Upper lobe of left lung (tissue), 6 donors: ENCODE data around the gene CACNB4. TPM values are rescaled to one million over a fixed set of nuclear protein-coding genes. Genes with fewer than 3 reads are reported as not detected.

Experiments
- ATAC-seq, 2 donors: fragments of 200-7000 bp; cut with Tn5 transposase; one replicate each; pipeline ENCODE4 v1.9.1; 2022; ENCODE audit warnings: mild to moderate bottlenecking in 2 of 2, moderate library complexity in 2 of 2; ENCODE audit not compliant: low FRiP score in 2 of 2
- DNase-seq, 2 donors: peaks; one replicate each; pipeline ENCODE4 v3.0.0-alpha.2; 2019 to 2020
- H3K27ac ChIP-seq, 4 donors: fragments of 200-600 bp; sonication (generic); one replicate each; pipeline ENCODE4 v1.5.1; 2016 to 2019
- H3K27me3 ChIP-seq, 4 donors: fragments of 200-600 bp; sonication (generic); one replicate each; pipeline ENCODE4 v1.5.1; 2017 to 2019
- H3K36me3 ChIP-seq, 4 donors: fragments of 200-600 bp; sonication (generic); one replicate each; pipeline ENCODE4 v1.5.1; 2016 to 2019
- H3K4me1 ChIP-seq, 4 donors: fragments of 200-600 bp; sonication (generic); one replicate each; pipeline ENCODE4 v1.5.1; 2018 to 2019
- H3K4me3 ChIP-seq, 4 donors: fragments of 200-600 bp; sonication (generic); one replicate each; pipeline ENCODE4 v1.5.1; 2017 to 2019; ENCODE audit warnings: mild to moderate bottlenecking in 2 of 4, moderate library complexity in 1 of 4
- H3K9me3 ChIP-seq, 4 donors: fragments of 200-600 bp; sonication (generic); one replicate each; pipeline ENCODE4 v1.5.1; 2018 to 2019
- EP300 ChIP-seq, 4 donors: sonication (generic); formaldehyde crosslinking; IDR thresholded peaks; one replicate each; pipeline ENCODE4 v1.5.1; 2017; ENCODE audit warnings: antibody characterized with exemption in 4 of 4, control low read depth in 2 of 4
- POLR2A ChIP-seq, 4 donors: fragments of 450-650 bp; IDR thresholded peaks; one replicate each; pipeline ENCODE4 v1.5.1; 2016 to 2017; ENCODE audit warnings: antibody characterized with exemption in 4 of 4, mild to moderate bottlenecking in 2 of 4
- POLR2AphosphoS5 ChIP-seq, 2 donors: sonication (generic); formaldehyde crosslinking; IDR thresholded peaks; one replicate each; pipeline ENCODE4 v1.5.1; 2017; ENCODE audit warnings: antibody characterized with exemption in 2 of 2
- WGBS, 2 donors: methylation state at CpG; one replicate each; pipeline ENCODE4 v1.1.5; 2017 to 2018; 5-methylcytosine and 5-hydroxymethylcytosine counted together
- total RNA-seq, 6 donors: library from RNA; depleted of rRNA in 4 of 6; stranded (reverse); fragments of >200 nt in 4 of 6; gene quantifications; one replicate each; pipeline versions ENCODE4 v1.1.0 to v1.2.1, GENCODE V29; 2016 to 2021
- TF ChIP-seq, protein P1 (sequence below), 6 experiments: fragments of 450-650 bp in 4 of 6; fragments of 200-600 bp in 2 of 6; sonication (generic) in 2 of 6; IDR thresholded peaks; one replicate each; pipeline ENCODE4 v1.5.1; 2016 to 2019; ENCODE audit warnings: antibody characterized with exemption in 6 of 6
- donor health status: DM: no; HTN: no; CAD: no; lungs with moderate emphysema.
- donor health status: DM: no; HTN: yes; CAD: no; lungs with severe emphysema.

The CACNB4 gene
- total RNA-seq, 6 donors from 2014 or later = 7.7 to 21.0 (median 12.8) TPM

DNA sequence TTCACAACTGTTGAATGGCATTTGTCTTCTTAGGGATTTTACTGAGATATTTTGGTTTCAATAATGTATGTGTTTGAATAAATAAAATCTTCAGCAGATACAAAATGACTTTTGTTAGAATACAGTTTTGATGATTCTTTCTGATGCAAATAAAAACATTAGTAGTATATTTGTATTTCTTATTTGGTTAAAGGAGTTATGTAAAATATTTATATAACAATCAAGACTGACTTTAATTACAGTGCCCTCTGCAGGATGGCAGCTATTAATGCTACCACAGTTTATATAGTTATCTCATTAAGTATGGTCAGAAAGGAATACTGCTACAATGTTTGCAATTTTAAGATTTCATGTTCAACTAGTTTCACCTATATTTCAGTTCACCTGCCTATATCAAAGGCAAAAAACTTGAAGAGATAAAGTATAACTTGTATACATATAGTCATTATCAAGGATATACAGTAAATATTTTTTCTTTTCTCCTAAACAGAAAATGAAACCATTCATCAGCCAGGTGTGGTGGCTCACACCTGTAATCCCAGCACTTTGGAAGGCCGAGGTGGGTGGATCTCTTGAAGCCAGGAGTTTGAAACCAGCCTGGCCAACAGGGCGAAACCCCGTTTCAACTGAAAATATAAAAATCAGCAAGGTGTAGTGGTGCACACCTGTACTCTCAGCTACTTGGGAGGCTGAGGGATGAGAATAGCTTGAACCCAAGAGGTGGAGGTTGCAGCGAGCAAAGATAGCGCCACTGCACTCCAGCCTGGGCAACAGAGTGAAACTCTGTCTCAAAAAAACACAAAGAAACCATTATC, 290.4 kb downstream of the CACNB4 start:
- Histone ChIP-seq H3K27me3 (no peaks in the 10 kb centered on the region), H3K4me1 (peaks cover 0 to 10% (median 5%) of the 10 kb centered on the region in 4 donors), H3K9me3 (no peaks in the 10 kb centered on the region), H3K27ac (no peak overlapping the region), H3K4me3 (no peak overlapping the region), H3K36me3 (peaks cover 4 to 61% (median 19%) of the 10 kb centered on the region in 4 donors)
- no peak for DNase-seq
- no peak for ATAC-seq
- WGBS, 2 donors = 92 to 93% methylated on average over 5 of the region's 5 CpGs
- TF ChIP-seq POLR2A (IDR thresholded peaks at IDR 0.05) (no peak), EP300 (IDR thresholded peaks at IDR 0.05) (no peak), POLR2AphosphoS5 (IDR thresholded peaks at IDR 0.05) (no peak)
- TF ChIP-seq, protein P1, sequence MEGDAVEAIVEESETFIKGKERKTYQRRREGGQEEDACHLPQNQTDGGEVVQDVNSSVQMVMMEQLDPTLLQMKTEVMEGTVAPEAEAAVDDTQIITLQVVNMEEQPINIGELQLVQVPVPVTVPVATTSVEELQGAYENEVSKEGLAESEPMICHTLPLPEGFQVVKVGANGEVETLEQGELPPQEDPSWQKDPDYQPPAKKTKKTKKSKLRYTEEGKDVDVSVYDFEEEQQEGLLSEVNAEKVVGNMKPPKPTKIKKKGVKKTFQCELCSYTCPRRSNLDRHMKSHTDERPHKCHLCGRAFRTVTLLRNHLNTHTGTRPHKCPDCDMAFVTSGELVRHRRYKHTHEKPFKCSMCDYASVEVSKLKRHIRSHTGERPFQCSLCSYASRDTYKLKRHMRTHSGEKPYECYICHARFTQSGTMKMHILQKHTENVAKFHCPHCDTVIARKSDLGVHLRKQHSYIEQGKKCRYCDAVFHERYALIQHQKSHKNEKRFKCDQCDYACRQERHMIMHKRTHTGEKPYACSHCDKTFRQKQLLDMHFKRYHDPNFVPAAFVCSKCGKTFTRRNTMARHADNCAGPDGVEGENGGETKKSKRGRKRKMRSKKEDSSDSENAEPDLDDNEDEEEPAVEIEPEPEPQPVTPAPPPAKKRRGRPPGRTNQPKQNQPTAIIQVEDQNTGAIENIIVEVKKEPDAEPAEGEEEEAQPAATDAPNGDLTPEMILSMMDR (IDR thresholded peaks at IDR 0.05) = peak in 5 of 6 experiments; percentile 10 to 49 (median 42)

DNA sequence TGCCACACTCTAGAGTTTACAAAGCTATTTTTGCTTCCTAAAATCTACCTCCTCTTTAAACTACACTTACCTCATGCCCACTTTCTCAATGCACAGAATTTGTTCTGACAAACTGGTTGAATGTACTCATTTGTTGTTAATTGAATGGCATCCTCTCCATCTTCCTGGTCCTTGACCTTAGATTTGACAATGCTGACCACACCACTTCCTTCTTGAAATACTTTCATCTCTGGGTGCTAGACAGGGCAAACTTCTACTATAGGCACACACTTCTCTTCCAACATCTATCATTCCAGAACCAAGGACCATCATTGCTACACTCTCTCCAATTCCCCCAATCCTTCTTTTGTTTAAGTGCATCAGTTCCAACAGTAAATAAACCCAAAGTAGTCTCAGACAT, 292.9 kb downstream of the CACNB4 start:
- Histone ChIP-seq H3K27ac (no peak overlapping the region), H3K27me3 (no peaks in the 10 kb centered on the region), H3K4me1 (peaks cover 0 to 10% (median 5%) of the 10 kb centered on the region in 4 donors), H3K9me3 (no peaks in the 10 kb centered on the region), H3K36me3 (peaks cover 6 to 57% (median 12%) of the 10 kb centered on the region in 4 donors), H3K4me3 (no peak overlapping the region)
- no peak for ATAC-seq
- TF ChIP-seq, protein P1 (IDR thresholded peaks at IDR 0.05) = no peak
- DNase-seq = no peak

- no peaks in the 10 kb centered on the region for H3K27me3 ChIP-seq
- no peak overlapping the region for H3K4me3 ChIP-seq
- no peaks in the 10 kb centered on the region for H3K9me3 ChIP-seq
- H3K27ac ChIP-seq = no peak overlapping the region
- peaks cover 6 to 56% (median 12%) of the 10 kb centered on the region in 4 donors for H3K36me3 ChIP-seq
- ATAC-seq = no peak
- no peak for DNase-seq
- peaks cover 0 to 10% (median 5%) of the 10 kb centered on the region in 4 donors for H3K4me1 ChIP-seq
- TF ChIP-seq EP300 (IDR thresholded peaks at IDR 0.05) = no peak
- no peak for TF ChIP-seq POLR2A (IDR thresholded peaks at IDR 0.05)
- TF ChIP-seq POLR2AphosphoS5 (IDR thresholded peaks at IDR 0.05) = no peak
- TF ChIP-seq, protein P1 (IDR thresholded peaks at IDR 0.05) = no peak
- WGBS, 2 donors = 97 to 100% methylated on average over 1 of the region's 1 CpG
Measured at GRCh38 chr2:151805343-151805742, 293.5 kb downstream of the CACNB4 start.

GRCh38 chr2:151803811-151804210, 295.0 kb downstream of the CACNB4 start:
- peaks cover 6 to 60% (median 12%) of the 10 kb centered on the region in 4 donors for H3K36me3 ChIP-seq
- ATAC-seq (no peak), DNase-seq (no peak)
- no peak overlapping the region for H3K4me3 ChIP-seq
- no peaks in the 10 kb centered on the region for H3K9me3 ChIP-seq
- H3K27me3 ChIP-seq = no peaks in the 10 kb centered on the region
- TF ChIP-seq POLR2AphosphoS5 (IDR thresholded peaks at IDR 0.05) (no peak), POLR2A (IDR thresholded peaks at IDR 0.05) (no peak), EP300 (IDR thresholded peaks at IDR 0.05) (no peak)
- TF ChIP-seq, protein P1 (IDR thresholded peaks at IDR 0.05) = no peak
- H3K27ac ChIP-seq = no peak overlapping the region
- H3K4me1 ChIP-seq = peaks cover 0 to 9% (median 4%) of the 10 kb centered on the region in 4 donors

GRCh38 chr2:151802315-151802714, 296.5 kb downstream of the CACNB4 start:
- 83 to 90% methylated on average over 2 of the region's 2 CpGs for WGBS, 2 donors
- ATAC-seq (no peak), DNase-seq (no peak)
- Histone ChIP-seq H3K4me3 (no peak overlapping the region), H3K27me3 (no peaks in the 10 kb centered on the region), H3K9me3 (no peaks in the 10 kb centered on the region), H3K4me1 (no peaks in the 10 kb centered on the region), H3K36me3 (peaks cover 6 to 60% (median 12%) of the 10 kb centered on the region in 4 donors), H3K27ac (no peak overlapping the region)
- TF ChIP-seq EP300 (IDR thresholded peaks at IDR 0.05) (no peak), POLR2A (IDR thresholded peaks at IDR 0.05) (no peak), POLR2AphosphoS5 (IDR thresholded peaks at IDR 0.05) (no peak)
- TF ChIP-seq, protein P1 (IDR thresholded peaks at IDR 0.05) = no peak
